Peyer's patch (tissue), 4 donors: ENCODE measurements around the gene ADAT3. TPM values are rescaled to one million over a fixed set of nuclear protein-coding genes. Genes with fewer than 3 reads are reported as not detected.

ENCODE experiments used
- DNase-seq, 3 donors: peaks; one replicate each; pipeline ENCODE4 v3.0.0-alpha.2; 2017 to 2019
- H3K27ac ChIP-seq, 4 donors: fragments of 200-600 bp; sonication (generic); one replicate each; pipeline ENCODE4 v1.5.1; 2016 to 2019
- H3K27me3 ChIP-seq, 2 donors: fragments of 200-600 bp; sonication (generic); one replicate each; pipeline ENCODE4 v1.5.1; 2019
- H3K36me3 ChIP-seq, 3 donors: fragments of 200-600 bp; sonication (generic); one replicate each; pipeline ENCODE4 v1.5.1; 2016 to 2019
- H3K4me1 ChIP-seq, 4 donors: fragments of 200-600 bp; sonication (generic); one replicate each; pipeline ENCODE4 v1.5.1; 2016 to 2019
- H3K4me3 ChIP-seq, 4 donors: fragments of 200-600 bp; sonication (generic); 1 replicate in 3 of 4; 2 replicates in 1 of 4; pipeline ENCODE4 v1.5.1; 2016 to 2019; ENCODE audit warnings: mild to moderate bottlenecking in 1 of 4
- H3K9me3 ChIP-seq, 4 donors: fragments of 200-600 bp; sonication (generic); one replicate each; pipeline ENCODE4 v1.5.1; 2016 to 2019; ENCODE audit warnings: mild to moderate bottlenecking in 1 of 4
- POLR2A ChIP-seq, 2 donors: fragments of 450-650 bp; IDR thresholded peaks; one replicate each; pipeline ENCODE4 v1.5.1; 2017; ENCODE audit warnings: antibody characterized with exemption in 2 of 2, mild to moderate bottlenecking in 2 of 2, moderate library complexity in 2 of 2
- total RNA-seq, 4 donors: library from RNA; depleted of rRNA; stranded (reverse); fragments of >200 nt; gene quantifications; one replicate each; pipeline ENCODE4 v1.1.0, GENCODE V29; 2016
- TF ChIP-seq, protein P1 (sequence below), 6 experiments: fragments of 450-650 bp in 4 of 6; fragments of 200-600 bp in 2 of 6; sonication (generic) in 1 of 6; IDR thresholded peaks; one replicate each; pipeline ENCODE4 v1.5.1; 2017 to 2019; ENCODE audit warnings: antibody characterized with exemption in 6 of 6, mild to moderate bottlenecking in 3 of 6, moderate library complexity in 1 of 6

The ADAT3 gene
- total RNA-seq, 4 donors from 2014 or later = 18.2 to 33.3 (median 23.8) TPM

DNA sequence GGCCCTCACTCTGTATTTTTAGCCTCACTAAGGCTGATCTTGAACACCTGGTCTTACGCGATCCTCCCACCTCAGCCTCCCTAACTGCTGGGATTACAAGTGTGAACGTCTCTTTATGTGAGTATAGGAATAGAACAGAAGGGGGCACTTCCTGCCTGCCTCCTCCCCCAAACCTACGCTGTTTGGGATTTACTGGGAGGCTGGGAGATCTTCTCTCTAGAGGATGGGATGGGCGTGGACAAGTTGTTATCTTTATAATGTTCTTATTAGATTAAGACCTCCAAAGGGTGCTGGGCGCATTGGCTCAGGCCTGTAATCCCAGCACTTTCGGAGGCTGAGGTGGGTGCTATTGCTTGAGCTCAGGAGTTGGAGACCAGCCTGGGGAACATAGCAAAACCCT, 32.9 kb downstream of the ADAT3 start:
- Histone ChIP-seq H3K9me3 (no peaks in the 10 kb centered on the region), H3K4me1 (peaks cover 0 to 18% (median 9%) of the 10 kb centered on the region in 4 donors), H3K4me3 (no peak overlapping the region), H3K27ac (no peak overlapping the region), H3K27me3 (no peaks in the 10 kb centered on the region), H3K36me3 (no peaks in the 10 kb centered on the region)
- TF ChIP-seq POLR2A (IDR thresholded peaks at IDR 0.05) = no peak
- TF ChIP-seq, protein P1, sequence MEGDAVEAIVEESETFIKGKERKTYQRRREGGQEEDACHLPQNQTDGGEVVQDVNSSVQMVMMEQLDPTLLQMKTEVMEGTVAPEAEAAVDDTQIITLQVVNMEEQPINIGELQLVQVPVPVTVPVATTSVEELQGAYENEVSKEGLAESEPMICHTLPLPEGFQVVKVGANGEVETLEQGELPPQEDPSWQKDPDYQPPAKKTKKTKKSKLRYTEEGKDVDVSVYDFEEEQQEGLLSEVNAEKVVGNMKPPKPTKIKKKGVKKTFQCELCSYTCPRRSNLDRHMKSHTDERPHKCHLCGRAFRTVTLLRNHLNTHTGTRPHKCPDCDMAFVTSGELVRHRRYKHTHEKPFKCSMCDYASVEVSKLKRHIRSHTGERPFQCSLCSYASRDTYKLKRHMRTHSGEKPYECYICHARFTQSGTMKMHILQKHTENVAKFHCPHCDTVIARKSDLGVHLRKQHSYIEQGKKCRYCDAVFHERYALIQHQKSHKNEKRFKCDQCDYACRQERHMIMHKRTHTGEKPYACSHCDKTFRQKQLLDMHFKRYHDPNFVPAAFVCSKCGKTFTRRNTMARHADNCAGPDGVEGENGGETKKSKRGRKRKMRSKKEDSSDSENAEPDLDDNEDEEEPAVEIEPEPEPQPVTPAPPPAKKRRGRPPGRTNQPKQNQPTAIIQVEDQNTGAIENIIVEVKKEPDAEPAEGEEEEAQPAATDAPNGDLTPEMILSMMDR (IDR thresholded peaks at IDR 0.05) = no peak
- DNase-seq = no peak

DNA sequence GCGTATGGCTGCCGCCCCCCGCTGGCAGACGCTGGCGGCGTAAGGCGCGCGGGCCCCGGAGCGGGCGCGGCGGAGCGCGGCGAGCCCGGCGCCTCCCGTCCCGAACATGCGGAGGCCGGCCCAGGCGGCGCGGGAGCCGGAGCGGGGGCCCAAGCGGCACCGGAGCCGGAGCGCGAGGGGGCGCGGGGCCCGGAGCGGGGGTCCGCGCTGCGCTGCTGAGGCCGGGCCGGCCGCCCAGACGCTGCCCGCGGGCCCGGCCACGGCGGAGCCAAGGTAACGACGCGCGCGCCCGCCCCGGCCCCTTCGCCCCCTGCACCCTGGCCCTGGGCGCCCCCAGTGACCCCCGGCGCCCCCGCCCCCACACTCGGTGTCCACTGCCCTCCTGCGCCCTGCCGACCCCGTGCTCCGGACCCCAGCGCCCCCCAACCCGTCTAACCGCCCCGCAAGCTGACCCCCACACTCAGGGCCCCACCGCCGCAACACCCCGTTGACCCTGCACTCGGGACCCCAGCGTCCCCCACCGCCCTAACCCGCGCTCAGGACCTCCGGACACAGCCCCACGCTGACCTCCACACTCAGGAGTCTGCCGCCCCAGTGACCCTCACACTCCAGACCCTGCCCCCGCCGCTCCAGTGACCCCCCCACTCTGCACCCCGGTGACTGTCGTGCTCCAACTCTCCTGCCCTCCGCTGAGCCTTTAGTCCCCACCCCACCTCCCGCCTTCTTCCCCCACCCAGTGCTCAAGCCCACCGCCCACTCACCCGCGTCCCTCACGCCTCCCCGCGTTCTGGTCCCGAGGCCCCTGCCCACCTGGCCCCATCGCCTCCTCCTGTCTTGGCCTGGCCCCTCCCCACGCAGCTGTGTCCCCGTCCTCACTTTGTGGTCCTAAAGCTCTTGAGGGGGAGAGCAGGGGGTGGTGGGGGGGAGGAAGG, 36.2 kb downstream of the ADAT3 start, which contains the start of gene CSNK1G2:
Gene CSNK1G2, plus strand, starts transcription at position 27 of the 932 bp plus-strand sequence. CDS start 28,601 bp downstream, outside the sequence.
- Histone ChIP-seq H3K27me3 (no peaks in the 10 kb centered on the region), H3K36me3 (no peaks in the 10 kb centered on the region), H3K4me1 (peaks cover 0 to 40% (median 26%) of the 10 kb centered on the region in 4 donors), H3K9me3 (no peaks in the 10 kb centered on the region), H3K27ac (peak within 1 kb of the TSS; percentile 97 to 98 (median 98)), H3K4me3 (peak within 1 kb of the TSS; percentile 78 to 95 (median 88))
- DNase-seq = peak in 2 of 3 donors; percentile 43 to 56
- TF ChIP-seq POLR2A (IDR thresholded peaks at IDR 0.05) = peak in 1 of 2 donors; percentile 62
- TF ChIP-seq, protein P1 (IDR thresholded peaks at IDR 0.05) = peak in 3 of 6 experiments; percentile 47 to 63 (median 47)

DNA sequence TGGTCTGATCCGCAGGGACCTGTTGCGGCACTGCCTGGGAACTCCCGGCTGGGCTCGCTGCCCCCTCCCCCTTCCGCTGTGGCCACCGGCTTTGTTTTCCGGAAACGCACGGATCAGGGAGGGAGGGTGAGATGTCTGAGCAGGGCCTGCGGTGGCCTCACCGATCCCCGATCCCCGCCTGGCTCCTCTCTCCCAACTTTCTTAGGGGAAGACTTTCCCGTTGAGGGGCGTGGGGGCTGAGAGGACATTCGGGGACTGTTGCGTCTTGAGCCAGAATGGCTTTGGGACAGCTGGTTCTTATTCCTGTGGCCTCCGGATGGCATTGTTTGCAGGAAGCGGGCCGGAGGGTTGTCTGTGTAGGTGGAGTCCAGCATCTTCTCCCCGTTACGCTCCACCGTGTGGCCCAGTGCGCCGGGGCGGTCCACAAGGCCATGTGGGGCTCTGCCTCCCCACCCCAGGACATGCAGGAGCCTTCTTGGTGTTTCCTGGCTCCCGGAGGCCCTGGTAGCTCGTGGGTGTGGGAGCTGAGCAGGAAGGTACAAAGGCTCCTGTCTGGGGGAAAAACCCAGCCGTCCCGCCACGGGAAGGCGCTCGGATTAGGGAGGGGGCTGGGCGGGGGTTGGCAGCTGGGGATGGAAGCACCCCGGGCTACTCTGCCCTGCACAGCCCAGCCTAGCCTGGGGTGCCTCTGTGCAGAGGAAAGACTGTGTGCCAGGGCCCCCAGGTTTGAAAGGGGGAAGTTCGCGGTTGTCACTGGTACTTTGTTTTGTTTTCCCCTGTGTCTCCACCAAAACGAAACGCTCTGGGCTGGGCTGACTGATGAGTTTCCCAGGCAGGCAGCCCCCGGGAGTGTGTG, 37.1 kb downstream of the ADAT3 start:
- no peaks in the 10 kb centered on the region for H3K36me3 ChIP-seq
- TF ChIP-seq, protein P1 (IDR thresholded peaks at IDR 0.05) = no peak
- no peak for TF ChIP-seq POLR2A (IDR thresholded peaks at IDR 0.05)
- H3K9me3 ChIP-seq = no peaks in the 10 kb centered on the region
- peak; percentile 82 to 91 (median 87) for DNase-seq
- peak overlapping the region; percentile 90 to 98 (median 98) for H3K27ac ChIP-seq
- H3K4me1 ChIP-seq = peaks cover 0 to 40% (median 26%) of the 10 kb centered on the region in 4 donors
- H3K27me3 ChIP-seq = no peaks in the 10 kb centered on the region
- peak overlapping the region; percentile 78 to 95 (median 88) for H3K4me3 ChIP-seq

DNA sequence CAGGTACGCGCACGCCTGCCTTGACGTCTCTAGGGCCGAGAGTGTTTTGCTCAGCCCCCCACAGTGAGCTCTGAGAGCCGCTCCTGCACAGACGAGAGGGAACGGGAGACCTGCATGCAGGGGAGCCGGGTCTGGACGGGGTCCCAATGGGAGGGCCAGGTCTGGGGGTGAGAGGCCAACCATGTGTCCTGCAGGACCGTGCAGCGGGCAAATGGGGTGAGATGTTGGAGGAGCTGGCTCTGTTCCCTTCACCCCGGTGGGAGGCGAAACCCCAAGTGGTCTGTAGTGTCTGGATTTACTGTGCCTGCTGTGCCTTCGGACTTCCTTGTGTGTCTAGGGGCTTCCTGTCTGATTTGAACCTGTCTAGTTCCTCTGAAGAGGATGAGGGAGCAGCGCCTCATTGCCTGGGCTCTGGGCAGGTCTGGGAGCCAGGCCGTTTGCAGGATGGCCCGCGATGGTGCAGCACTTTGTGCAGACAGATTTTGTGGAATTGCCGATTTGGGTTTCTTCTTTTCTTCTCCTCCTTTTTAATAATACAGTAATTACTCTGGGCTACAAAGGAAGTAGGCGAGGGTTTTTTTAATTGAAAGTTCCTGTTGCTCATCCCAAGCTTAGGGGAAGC, 37.8 kb downstream of the ADAT3 start:
- DNase-seq = peak in 1 of 3 donors; percentile 51
- H3K27ac ChIP-seq = peak overlapping the region; percentile 90 to 98 (median 98)
- peak overlapping the region; percentile 78 to 95 (median 88) for H3K4me3 ChIP-seq
- H3K27me3 ChIP-seq = no peaks in the 10 kb centered on the region
- TF ChIP-seq, protein P1 (IDR thresholded peaks at IDR 0.05) = no peak
- no peak for TF ChIP-seq POLR2A (IDR thresholded peaks at IDR 0.05)
- no peaks in the 10 kb centered on the region for H3K9me3 ChIP-seq
- peaks cover 0 to 40% (median 26%) of the 10 kb centered on the region in 4 donors for H3K4me1 ChIP-seq
- no peaks in the 10 kb centered on the region for H3K36me3 ChIP-seq

DNA sequence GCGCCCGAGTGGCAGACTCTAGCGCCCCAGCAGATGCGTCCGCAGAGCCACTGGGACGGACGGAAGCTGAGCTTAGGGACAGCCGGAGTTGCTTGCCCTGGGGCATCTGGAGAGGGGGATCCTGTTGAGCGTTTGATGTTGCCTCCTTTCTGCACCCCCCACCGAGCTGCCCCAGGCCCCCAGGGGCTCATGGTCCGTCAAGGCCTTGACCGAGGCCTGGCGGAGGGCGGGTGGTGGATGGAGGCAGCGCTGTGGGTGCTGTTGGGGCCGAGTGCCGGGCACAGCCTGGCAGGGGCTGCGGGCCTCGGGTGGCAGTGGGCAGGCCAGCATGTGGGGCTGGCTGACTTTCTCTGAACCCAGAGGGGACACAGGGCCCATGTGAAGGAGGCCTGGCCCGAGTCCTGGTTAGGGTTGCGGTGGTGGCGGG, 38.5 kb downstream of the ADAT3 start:
- no peaks in the 10 kb centered on the region for H3K36me3 ChIP-seq
- no peaks in the 10 kb centered on the region for H3K9me3 ChIP-seq
- peaks cover 0 to 40% (median 26%) of the 10 kb centered on the region in 4 donors for H3K4me1 ChIP-seq
- no peaks in the 10 kb centered on the region for H3K27me3 ChIP-seq
- no peak for DNase-seq
- H3K4me3 ChIP-seq = peak overlapping the region in 2 of 4 donors; percentile 78 to 93
- TF ChIP-seq POLR2A (IDR thresholded peaks at IDR 0.05) = no peak
- TF ChIP-seq, protein P1 (IDR thresholded peaks at IDR 0.05) = no peak
- H3K27ac ChIP-seq = peak overlapping the region in 2 of 4 donors; percentile 5 to 97
